ENCODE measurements around the gene NAV1. TPM values are rescaled to one million over a fixed set of nuclear protein-coding genes. Genes with fewer than 3 reads are reported as not detected.

The NAV1 gene
- total and polyA plus RNA-seq, 9 of the 15 experiments (the other 6 are each of a cell fraction or from before 2014, with no cell fraction given), result 0.91 to 16.8 (median 3.2) TPM

- TF ChIP-seq PREB (CRISPR knock-in tag; IDR thresholded peaks at IDR 0.05), result no peak
- TF ChIP-seq BRF1 (IDR thresholded peaks at IDR 0.05; ENCODE audit: borderline replicate concordance, extremely low read depth, insufficient read length), result no peak
- no peak for TF ChIP-seq ID3 (CRISPR knock-in tag; IDR thresholded peaks at IDR 0.05)
- peak; percentile 59; the same call in 1 of the 2 replicates for TF ChIP-seq ID3 (tag; IDR thresholded peaks at IDR 0.05)
- TF ChIP-seq JUNB (CRISPR knock-in tag; conservative IDR thresholded peaks at IDR 0.05), result no peak
- TF ChIP-seq SMAD1 (IDR thresholded peaks at IDR 0.05; ENCODE audit: low read depth, low read length, partially characterized antibody), result peak; percentile 27
- TF ChIP-seq BCLAF1 (IDR thresholded peaks at IDR 0.05; ENCODE audit: borderline replicate concordance in 1 of 2, control insufficient read depth in 1 of 2, low read depth in 2 of 2, low read length in 1 of 2), result no peak
- no peak for TF ChIP-seq SIRT6 (IDR thresholded peaks at IDR 0.05; ENCODE audit: low read depth, low read length)
- TF ChIP-seq PKNOX1 (IDR thresholded peaks at IDR 0.05), result no peak
- TF ChIP-seq ZNF445 (CRISPR knock-in tag; IDR thresholded peaks at IDR 0.05; ENCODE audit: low read depth), result no peak
- TF ChIP-seq DDX20 (tag; IDR thresholded peaks at IDR 0.05; ENCODE audit: low read depth), result no peak
- TF ChIP-seq, protein P1, sequence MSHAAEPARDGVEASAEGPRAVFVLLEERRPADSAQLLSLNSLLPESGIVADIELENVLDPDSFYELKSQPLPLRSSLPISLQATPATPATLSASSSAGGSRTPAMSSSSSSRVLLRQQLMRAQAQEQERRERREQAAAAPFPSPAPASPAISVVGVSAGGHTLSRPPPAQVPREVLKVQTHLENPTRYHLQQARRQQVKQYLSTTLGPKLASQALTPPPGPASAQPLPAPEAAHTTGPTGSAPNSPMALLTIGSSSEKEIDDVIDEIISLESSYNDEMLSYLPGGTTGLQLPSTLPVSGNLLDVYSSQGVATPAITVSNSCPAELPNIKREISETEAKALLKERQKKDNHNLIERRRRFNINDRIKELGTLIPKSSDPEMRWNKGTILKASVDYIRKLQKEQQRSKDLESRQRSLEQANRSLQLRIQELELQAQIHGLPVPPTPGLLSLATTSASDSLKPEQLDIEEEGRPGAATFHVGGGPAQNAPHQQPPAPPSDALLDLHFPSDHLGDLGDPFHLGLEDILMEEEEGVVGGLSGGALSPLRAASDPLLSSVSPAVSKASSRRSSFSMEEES (CRISPR knock-in tag; IDR thresholded peaks at IDR 0.05), result no peak
- TF ChIP-seq HDAC6 (IDR thresholded peaks at IDR 0.05; ENCODE audit: low read depth, low read length), result no peak
- no peak for TF ChIP-seq ZNF507 (tag; conservative IDR thresholded peaks at IDR 0.05)
- no peak for TF ChIP-seq KDM1A (IDR thresholded peaks at IDR 0.05)
- TF ChIP-seq OTX1 (CRISPR knock-in tag; IDR thresholded peaks at IDR 0.05), result no peak; the same call in 1 of the 2 replicates
- TF ChIP-seq, protein P2, sequence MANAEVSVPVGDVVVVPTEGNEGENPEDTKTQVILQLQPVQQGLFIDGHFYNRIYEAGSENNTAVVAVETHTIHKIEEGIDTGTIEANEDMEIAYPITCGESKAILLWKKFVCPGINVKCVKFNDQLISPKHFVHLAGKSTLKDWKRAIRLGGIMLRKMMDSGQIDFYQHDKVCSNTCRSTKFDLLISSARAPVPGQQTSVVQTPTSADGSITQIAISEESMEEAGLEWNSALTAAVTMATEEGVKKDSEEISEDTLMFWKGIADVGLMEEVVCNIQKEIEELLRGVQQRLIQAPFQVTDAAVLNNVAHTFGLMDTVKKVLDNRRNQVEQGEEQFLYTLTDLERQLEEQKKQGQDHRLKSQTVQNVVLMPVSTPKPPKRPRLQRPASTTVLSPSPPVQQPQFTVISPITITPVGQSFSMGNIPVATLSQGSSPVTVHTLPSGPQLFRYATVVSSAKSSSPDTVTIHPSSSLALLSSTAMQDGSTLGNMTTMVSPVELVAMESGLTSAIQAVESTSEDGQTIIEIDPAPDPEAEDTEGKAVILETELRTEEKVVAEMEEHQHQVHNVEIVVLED (CRISPR knock-in tag; IDR thresholded peaks at IDR 0.05), result no peak; the same call in 1 of the 2 replicates
- no peak; the same call in 1 of the 2 replicates for TF ChIP-seq SAFB (IDR thresholded peaks at IDR 0.05; ENCODE audit: borderline replicate concordance, low read depth, low read length)
- no peak for TF ChIP-seq HDAC8 (tag; IDR thresholded peaks at IDR 0.05)
These were observed 20.8 kb downstream of the NAV1 start (continued) for GRCh38 chr1:201559679-201560162.

All from K562 (cell line).